D721Med (cell line): ENCODE results near the gene ADCY5.
A peak's percentile ranks its signal among the peaks of the same experiment; 100 is the strongest.

ENCODE experiments used
- DNase-seq: peaks from one replicate; pipeline ENCODE4 v3.0.0; 2011; ENCODE audit warnings: low spot score; ENCODE audit not compliant: insufficient read length
- FAIRE-seq: peaks from 2 replicates; lab custom pipeline; 2011; peaks lifted over from hg19 to GRCh38; lab: Jason Lieb, UNC
- TF ChIP-seq, protein P1 (sequence below): IDR thresholded peaks from 2 replicates; pipeline ENCODE4 v1.5.1; 2012; ENCODE audit warnings: mild to moderate bottlenecking, control low read depth; ENCODE audit not compliant: insufficient read depth; ENCODE audit errors: missing control alignments

Gene ADCY5

GRCh38 chr3:123458255-123458654, 9.4 kb upstream of the ADCY5 start:
- FAIRE-seq (no peak), DNase-seq (no peak)
- TF ChIP-seq, protein P1, sequence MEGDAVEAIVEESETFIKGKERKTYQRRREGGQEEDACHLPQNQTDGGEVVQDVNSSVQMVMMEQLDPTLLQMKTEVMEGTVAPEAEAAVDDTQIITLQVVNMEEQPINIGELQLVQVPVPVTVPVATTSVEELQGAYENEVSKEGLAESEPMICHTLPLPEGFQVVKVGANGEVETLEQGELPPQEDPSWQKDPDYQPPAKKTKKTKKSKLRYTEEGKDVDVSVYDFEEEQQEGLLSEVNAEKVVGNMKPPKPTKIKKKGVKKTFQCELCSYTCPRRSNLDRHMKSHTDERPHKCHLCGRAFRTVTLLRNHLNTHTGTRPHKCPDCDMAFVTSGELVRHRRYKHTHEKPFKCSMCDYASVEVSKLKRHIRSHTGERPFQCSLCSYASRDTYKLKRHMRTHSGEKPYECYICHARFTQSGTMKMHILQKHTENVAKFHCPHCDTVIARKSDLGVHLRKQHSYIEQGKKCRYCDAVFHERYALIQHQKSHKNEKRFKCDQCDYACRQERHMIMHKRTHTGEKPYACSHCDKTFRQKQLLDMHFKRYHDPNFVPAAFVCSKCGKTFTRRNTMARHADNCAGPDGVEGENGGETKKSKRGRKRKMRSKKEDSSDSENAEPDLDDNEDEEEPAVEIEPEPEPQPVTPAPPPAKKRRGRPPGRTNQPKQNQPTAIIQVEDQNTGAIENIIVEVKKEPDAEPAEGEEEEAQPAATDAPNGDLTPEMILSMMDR, result no peak

GRCh38 chr3:123457841-123458240, 9.0 kb upstream of the ADCY5 start:
- no peak for DNase-seq
- TF ChIP-seq, protein P1, result no peak
- FAIRE-seq, result no peak

- DNase-seq (no peak), FAIRE-seq (no peak)
- TF ChIP-seq, protein P1, result no peak
Measured at GRCh38 chr3:123453675-123454074, 4.8 kb upstream of the ADCY5 start.

DNA sequence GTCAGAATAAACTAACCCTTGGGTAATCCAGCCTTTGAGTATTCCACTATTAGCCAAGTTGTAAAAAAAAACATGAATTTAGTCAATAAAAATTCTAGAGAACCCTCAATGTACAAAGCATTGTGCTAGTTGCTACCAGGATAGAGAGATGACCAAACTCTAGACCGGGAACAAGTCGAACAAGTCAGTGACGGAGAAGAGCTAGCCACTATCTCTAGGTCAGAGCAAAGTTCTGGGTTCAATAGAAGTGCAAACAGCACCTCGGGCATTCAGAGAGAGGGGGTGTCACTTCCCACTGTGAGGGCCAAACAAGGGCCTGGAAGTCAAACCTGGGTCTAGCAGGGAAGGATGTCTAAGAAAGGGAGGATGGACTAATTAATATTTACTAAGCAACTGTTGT, 2.3 kb upstream of the ADCY5 start:
- TF ChIP-seq, protein P1, result no peak
- FAIRE-seq, result no peak
- no peak for DNase-seq

DNA sequence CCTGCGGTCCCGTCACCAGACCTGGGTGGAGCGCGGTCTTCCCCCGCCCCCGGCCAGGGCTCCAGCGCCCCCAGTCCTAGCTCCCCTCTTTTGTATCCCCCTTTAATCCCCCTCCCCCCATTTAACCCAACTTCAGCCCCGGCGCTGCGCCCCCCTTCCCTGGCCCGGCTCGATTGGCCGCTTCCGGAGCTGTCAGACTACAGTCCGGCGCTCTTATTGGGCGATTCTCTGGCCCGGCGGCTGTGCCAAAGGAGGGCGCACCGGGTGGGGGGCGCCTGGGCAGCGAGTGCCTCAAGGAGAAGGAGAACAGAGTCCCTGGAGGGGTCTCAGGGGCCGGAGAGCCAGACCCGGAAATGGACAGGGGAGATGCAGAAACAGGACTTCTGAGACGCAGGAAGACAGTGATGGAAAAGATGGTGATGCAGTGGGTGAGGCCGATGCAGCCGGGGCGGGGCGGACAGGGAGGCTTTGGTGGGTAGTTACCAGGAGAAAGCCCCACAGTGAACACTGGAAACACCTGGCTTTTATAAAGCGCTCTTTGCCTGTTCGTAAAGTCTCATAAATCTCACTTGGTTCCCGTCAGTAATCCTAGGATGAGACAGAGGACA, 1.2 kb upstream of the ADCY5 start:
- TF ChIP-seq, protein P1, result no peak
- no peak for FAIRE-seq
- DNase-seq, result no peak

DNA sequence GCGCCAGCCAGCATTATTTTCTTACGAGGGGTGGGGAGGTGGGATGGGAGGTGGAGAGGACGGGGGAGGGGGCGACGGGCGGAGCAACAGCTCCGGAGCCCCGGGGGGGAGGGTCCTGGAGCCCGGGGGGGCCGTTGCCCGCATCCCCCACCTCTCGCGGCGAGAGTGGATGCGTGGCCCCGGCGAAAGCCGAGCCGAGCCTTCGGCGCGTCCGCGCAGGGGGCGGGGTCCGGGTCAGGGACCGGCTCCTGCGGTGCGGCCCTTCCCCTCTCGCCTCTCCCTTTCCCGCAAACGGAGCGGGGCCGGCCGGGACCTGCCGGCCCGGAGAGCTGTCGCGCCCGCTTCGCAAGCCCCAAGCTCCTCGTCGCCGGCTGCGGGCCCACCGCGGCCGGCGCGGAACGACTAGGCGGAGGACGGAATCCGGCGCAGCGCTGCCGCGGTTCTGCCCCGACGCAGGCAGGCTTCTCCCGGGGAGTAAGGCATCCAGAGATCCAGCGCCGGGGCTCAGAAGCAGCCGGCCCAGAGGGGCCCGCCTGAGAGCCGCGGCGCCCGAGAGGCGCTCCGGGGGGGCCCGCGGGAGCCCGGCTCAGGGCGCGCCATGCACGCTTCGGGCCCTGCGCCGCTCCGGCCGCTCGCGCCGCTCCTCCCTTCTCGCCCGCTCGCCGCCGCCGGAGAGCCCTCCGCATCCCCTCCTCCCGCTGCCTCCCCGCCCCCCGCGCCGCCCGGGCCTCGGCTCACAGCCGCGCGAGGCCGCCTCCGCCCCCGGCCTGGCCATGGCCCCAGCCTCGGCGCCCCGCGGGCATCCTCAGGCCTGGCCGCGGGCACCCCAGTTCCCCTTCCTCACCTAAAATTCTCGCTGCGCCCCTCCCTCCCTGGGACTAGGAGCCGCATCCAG, 459 bp upstream of the ADCY5 start:
- TF ChIP-seq, protein P1, result no peak
- peak; percentile 47 for DNase-seq
- no peak for FAIRE-seq
